GM10266 (cell line): Measurements from ENCODE around the gene PRMT9.
A peak's percentile ranks its signal among the peaks of the same experiment; 100 is the strongest.

Experiments
- DNase-seq: peaks from one replicate; pipeline ENCODE4 v3.0.0; 2012; ENCODE audit errors: extremely low spot score
- CTCF ChIP-seq: IDR thresholded peaks from 2 replicates; pipeline ENCODE4 v1.5.1; 2012; ENCODE audit warnings: mild to moderate bottlenecking, low read depth; ENCODE audit not compliant: control insufficient read depth, insufficient read depth; ENCODE audit errors: missing control alignments

Gene PRMT9

GRCh38 chr4:147594578-147594977, 89.4 kb downstream of the PRMT9 start:
- no peak for DNase-seq
- no peak for TF ChIP-seq CTCF

- TF ChIP-seq CTCF = no peak
- no peak for DNase-seq
Observed at GRCh38 chr4:147594107-147594506, 89.9 kb downstream of the PRMT9 start.

- no peak for TF ChIP-seq CTCF
- no peak for DNase-seq
Observed at GRCh38 chr4:147591106-147591505, 92.9 kb downstream of the PRMT9 start.

- peak; percentile 51 for DNase-seq
Observed at GRCh38 chr4:147590249-147590920, 93.6 kb downstream of the PRMT9 start.

GRCh38 chr4:147589586-147589985, 94.4 kb downstream of the PRMT9 start:
- DNase-seq = no peak
- TF ChIP-seq CTCF = no peak

More at GRCh38 chr4:147590249-147590920, 93.6 kb downstream of the PRMT9 start:
- TF ChIP-seq CTCF = peak; percentile 79
